ENCODE data around the gene MIGA2.

GRCh38 chr9:129080601-129081387, 44.4 kb downstream of the MIGA2 start, which contains the start of gene DOLPP1:
- TF ChIP-seq CTCF (IDR thresholded peaks at IDR 0.05): no peak
- TF ChIP-seq, protein P1, sequence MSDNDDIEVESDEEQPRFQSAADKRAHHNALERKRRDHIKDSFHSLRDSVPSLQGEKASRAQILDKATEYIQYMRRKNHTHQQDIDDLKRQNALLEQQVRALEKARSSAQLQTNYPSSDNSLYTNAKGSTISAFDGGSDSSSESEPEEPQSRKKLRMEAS (IDR thresholded peaks at IDR 0.05): peak; percentile 26
- no peak for TF ChIP-seq RCOR1 (IDR thresholded peaks at IDR 0.05; ENCODE audit: low read depth, low read length)
- no peak for TF ChIP-seq SREBF2 (IDR thresholded peaks at IDR 0.05)
- TF ChIP-seq BHLHE40 (IDR thresholded peaks at IDR 0.05; ENCODE audit: low read depth, low read length): no peak
- no peak for TF ChIP-seq MYC (IDR thresholded peaks at IDR 0.05; ENCODE audit: borderline replicate concordance, low read length)
- TF ChIP-seq ELK1 (IDR thresholded peaks at IDR 0.05; ENCODE audit: low read depth, low read length): no peak
- TF ChIP-seq SMC3 (IDR thresholded peaks at IDR 0.05): no peak

Measured in A549 (cell line).